Activated B cell treated with CpG ODN at 0.5 μM for 24 hours (primary cell): ENCODE measurements around the gene THOC2. TPM values are rescaled to one million over a fixed set of nuclear protein-coding genes. Genes with fewer than 3 reads are reported as not detected.
"Not testable (repeated sequence)": the region's sequence is repeated elsewhere in the genome, so short reads cannot be mapped to it uniquely, and the experiment has no call there.

Experiments used
- ATAC-seq: fragments of 200-7000 bp; cut with Tn5 transposase; one replicate; pipeline ENCODE4 v1.10.0; 2021; ENCODE audit warnings: low read depth, mild to moderate bottlenecking, moderate library complexity
- CTCF ChIA-PET: fragments of 350-600 bp; sonication (Branson Sonifier 250); formaldehyde crosslinking; loops from one replicate; lab custom pipeline; 2021; ENCODE audit warnings: antibody characterized with exemption; lab: Charles Lee
- POLR2A ChIA-PET: fragments of 350-600 bp; sonication (Branson Sonifier 250); formaldehyde crosslinking; loops from one replicate; lab custom pipeline; 2021; ENCODE audit warnings: antibody characterized with exemption; lab: Charles Lee
- DNase-seq: peaks from one replicate; pipeline ENCODE4 v3.0.0; 2022
- H3K27ac Mint-ChIP-seq: one replicate; pipeline ENCODE4 v1.8.0; 2020; ENCODE audit warnings: mixed read lengths
- H3K27me3 Mint-ChIP-seq: one replicate; pipeline ENCODE4 v1.8.0; 2021; ENCODE audit warnings: mixed read lengths
- H3K36me3 Mint-ChIP-seq: one replicate; pipeline ENCODE4 v1.8.0; 2021; ENCODE audit warnings: low read depth, mixed read lengths
- H3K4me1 Mint-ChIP-seq: one replicate; pipeline ENCODE4 v1.8.0; 2021; ENCODE audit warnings: mixed read lengths
- H3K4me3 Mint-ChIP-seq: one replicate; pipeline ENCODE4 v1.8.0; 2020; ENCODE audit warnings: mild to moderate bottlenecking, mixed read lengths
- H3K9me3 Mint-ChIP-seq: one replicate; pipeline ENCODE4 v1.8.0; 2020; ENCODE audit warnings: mixed read lengths
- intact Hi-C: fragments of 100-400 bp; cut with micrococcal nuclease; formaldehyde crosslinking; loops from one replicate; pipeline ENCODE4 v1.15.1; 2024
- total RNA-seq: library from RNA; stranded (reverse); gene quantifications from 2 replicates; pipeline ENCODE4 v1.2.3, GENCODE V29; 2022
- TF ChIP-seq, protein P1 (sequence below): fragments of 200-600 bp; IDR thresholded peaks from one replicate; pipeline ENCODE4 v1.8.0; 2022; ENCODE audit warnings: antibody characterized with exemption, mild to moderate bottlenecking

Gene THOC2
- total RNA-seq, 1 donor from 2014 or later, result 106 TPM

DNA sequence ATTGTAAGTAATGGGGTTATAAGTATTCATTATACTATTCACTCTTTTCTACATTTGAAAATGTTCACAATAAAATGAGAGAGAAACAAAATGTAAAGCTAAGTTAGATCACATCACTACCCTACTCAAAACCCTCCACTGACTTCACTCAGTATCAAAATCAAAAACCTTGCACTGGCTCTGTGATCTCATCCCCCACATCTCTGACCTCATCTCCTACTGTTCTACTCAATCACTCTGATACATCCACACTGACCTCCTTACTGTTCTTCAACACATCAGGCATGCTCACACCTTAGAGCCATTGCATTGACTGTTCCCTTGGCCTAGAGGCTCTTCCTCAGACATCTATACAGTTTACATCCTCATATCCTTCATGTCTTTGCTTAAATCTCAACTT lies 50.7 kb downstream of the THOC2 start:
- Mint-ChIP-seq H3K27ac (no peak overlapping the region), H3K4me1 (no peaks in the 10 kb centered on the region), H3K36me3 (peaks cover 67% of the 10 kb centered on the region), H3K4me3 (no peak overlapping the region), H3K27me3 (no peaks in the 10 kb centered on the region), H3K9me3 (no peaks in the 10 kb centered on the region)
- TF ChIP-seq, protein P1, sequence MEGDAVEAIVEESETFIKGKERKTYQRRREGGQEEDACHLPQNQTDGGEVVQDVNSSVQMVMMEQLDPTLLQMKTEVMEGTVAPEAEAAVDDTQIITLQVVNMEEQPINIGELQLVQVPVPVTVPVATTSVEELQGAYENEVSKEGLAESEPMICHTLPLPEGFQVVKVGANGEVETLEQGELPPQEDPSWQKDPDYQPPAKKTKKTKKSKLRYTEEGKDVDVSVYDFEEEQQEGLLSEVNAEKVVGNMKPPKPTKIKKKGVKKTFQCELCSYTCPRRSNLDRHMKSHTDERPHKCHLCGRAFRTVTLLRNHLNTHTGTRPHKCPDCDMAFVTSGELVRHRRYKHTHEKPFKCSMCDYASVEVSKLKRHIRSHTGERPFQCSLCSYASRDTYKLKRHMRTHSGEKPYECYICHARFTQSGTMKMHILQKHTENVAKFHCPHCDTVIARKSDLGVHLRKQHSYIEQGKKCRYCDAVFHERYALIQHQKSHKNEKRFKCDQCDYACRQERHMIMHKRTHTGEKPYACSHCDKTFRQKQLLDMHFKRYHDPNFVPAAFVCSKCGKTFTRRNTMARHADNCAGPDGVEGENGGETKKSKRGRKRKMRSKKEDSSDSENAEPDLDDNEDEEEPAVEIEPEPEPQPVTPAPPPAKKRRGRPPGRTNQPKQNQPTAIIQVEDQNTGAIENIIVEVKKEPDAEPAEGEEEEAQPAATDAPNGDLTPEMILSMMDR, result no peak
- CTCF ChIA-PET, result no interaction called here
- DNase-seq (no peak), ATAC-seq (no peak)
- POLR2A ChIA-PET, result no interaction called here
- intact Hi-C loops, result no loop called here

DNA sequence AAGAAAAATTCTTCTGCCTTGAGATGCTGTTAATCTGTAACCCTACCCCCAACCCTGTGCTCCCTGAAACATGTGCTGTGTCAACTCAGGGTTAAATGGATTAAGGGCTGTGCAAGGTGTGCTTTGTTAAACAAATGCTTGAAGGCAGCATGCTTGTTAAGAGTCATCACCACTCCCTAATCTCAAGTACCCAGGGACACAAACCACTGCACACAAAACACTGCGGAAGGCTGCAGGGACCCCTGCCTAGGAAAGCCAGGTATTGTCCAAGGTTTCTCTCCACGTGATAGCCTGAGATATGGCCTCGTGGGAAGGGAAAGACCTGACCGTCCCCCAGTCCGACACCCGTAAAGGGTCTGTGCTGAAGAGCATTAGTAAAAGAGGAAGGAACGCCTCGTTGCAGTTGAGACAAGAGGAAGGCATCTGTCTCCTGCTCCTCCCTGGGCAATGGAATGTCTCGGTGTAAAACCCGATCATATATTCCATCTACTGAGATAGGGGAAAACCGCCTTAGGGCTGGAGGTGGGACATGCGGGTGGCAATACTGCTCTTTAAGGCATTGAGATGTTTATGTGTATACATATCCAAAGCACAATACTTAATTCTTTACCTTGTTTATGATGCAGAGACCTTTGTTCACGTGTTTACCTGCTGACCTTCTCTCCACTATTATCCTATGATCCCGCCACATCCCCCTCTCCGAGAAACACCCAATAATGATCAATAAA lies 53.0 kb downstream of the THOC2 start:
- H3K27me3 Mint-ChIP-seq, H3K9me3 Mint-ChIP-seq, DNase-seq, POLR2A ChIA-PET, ATAC-seq, intact Hi-C loops, H3K27ac Mint-ChIP-seq, H3K4me1 Mint-ChIP-seq, CTCF ChIA-PET, H3K4me3 Mint-ChIP-seq: not testable (repeated sequence)
- H3K36me3 Mint-ChIP-seq, result peaks cover 74% of the 10 kb centered on the region

DNA sequence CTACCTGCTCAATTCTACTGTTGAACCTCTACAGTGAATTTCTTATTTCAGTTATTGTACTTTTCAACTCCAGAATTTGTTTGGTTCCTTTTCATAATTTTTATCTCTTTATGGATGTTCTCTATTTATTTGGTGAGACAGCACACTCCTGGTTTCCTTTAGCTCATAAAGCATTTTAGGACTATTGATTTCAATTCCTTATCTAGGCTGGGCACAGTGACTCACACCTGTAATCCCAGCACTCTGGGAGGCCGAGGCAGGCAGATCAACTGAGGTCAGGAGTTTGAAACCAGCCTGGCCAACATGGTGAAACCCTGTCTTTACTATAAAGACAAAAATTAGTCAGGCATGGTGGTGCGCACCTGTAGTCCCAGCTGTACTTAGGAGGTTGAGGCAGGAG lies 57.7 kb downstream of the THOC2 start:
- no peak for DNase-seq
- no peak for ATAC-seq
- POLR2A ChIA-PET, result no interaction called here
- intact Hi-C loops, result no loop called here
- Mint-ChIP-seq H3K27ac (no peak overlapping the region), H3K4me1 (no peaks in the 10 kb centered on the region), H3K27me3 (no peaks in the 10 kb centered on the region), H3K36me3 (peaks cover 49% of the 10 kb centered on the region), H3K4me3 (no peak overlapping the region), H3K9me3 (no peaks in the 10 kb centered on the region)
- TF ChIP-seq, protein P1, result no peak
- CTCF ChIA-PET, result no interaction called here

DNA sequence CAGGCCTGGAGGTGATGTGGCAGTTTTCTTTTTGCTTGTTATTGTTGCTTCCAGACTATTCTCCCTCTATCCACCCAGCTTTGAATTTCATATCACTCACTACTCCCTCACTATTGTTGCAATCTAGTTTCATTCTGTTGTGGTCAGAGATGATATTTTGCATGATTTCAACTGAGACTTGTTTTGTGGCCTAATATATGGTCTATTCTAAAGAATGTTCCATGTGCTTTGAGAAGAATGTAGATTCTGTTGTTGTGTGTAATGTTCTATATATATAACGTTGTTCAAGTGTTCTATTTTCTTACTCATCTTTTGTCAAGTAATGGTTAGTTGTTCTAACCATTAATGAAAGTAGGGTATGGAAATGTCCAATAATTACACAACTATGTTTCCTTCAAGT lies 59.0 kb downstream of the THOC2 start:
- no peaks in the 10 kb centered on the region for H3K4me1 Mint-ChIP-seq
- DNase-seq, result no peak
- peaks cover 46% of the 10 kb centered on the region for H3K36me3 Mint-ChIP-seq
- ChIA-PET POLR2A (no interaction called here), CTCF (no interaction called here)
- no peak for ATAC-seq
- no peaks in the 10 kb centered on the region for H3K9me3 Mint-ChIP-seq
- TF ChIP-seq, protein P1, result no peak
- no peaks in the 10 kb centered on the region for H3K27me3 Mint-ChIP-seq
- no peak overlapping the region for H3K4me3 Mint-ChIP-seq
- intact Hi-C loops, result no loop called here
- H3K27ac Mint-ChIP-seq, result no peak overlapping the region

DNA sequence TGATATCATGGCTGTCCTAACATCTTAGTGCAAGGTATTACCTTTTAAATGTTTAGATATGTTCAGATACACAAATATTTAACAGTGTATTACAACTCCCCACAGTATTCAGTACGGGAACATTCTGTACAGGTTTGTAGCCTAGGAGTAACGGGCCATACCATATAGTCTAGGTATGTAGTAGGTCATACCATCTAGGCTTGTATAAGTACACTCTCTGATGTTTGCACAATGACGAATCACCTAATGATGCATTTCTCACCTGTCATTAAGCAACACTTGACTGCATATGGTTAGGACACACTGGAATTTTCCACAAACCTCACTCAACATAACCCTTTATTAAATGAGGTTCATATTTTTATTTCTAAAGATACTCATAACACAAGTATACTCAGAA lies 67.7 kb downstream of the THOC2 start:
- Mint-ChIP-seq H3K27ac (no peak overlapping the region), H3K27me3 (no peaks in the 10 kb centered on the region), H3K9me3 (no peaks in the 10 kb centered on the region), H3K4me1 (no peaks in the 10 kb centered on the region), H3K4me3 (no peak overlapping the region), H3K36me3 (peaks cover 66% of the 10 kb centered on the region)
- ChIA-PET POLR2A (no interaction called here), CTCF (no interaction called here)
- intact Hi-C loops, result no loop called here
- TF ChIP-seq, protein P1, result no peak
- DNase-seq, result no peak
- ATAC-seq, result no peak

DNA sequence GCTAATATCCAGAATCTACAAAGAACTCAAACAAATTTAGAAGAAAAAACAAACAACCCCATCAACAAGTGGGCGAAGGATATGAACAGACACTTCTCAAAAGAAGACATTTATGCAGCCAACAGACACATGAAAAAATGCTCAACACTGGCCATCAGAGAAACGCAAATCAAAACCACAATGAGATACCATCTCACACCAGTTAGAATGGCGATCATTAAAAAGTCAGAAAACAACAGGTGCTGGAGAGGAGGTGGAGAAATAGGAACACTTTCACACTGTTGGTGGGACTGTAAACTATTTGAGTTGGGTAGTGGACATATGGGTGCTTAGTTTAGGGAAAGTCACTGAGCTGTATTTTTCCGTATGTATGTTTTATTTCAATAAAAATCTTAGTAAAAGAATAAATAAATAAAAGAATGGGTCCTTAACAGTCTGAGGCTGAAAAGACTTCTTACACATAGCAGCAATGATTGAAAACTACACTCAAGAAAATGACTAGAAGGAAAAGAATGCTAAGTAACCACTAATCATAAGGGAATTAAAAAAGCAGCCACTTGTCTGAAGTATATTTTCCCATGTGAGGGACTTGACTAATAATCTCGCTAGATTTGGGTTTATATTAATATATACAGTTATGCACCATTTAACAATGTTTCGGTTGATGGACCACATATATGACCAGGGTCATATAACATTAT lies 68.2 kb downstream of the THOC2 start:
- H3K27ac Mint-ChIP-seq, POLR2A ChIA-PET, DNase-seq, H3K27me3 Mint-ChIP-seq, ATAC-seq, intact Hi-C loops, CTCF ChIA-PET, H3K4me1 Mint-ChIP-seq, H3K4me3 Mint-ChIP-seq, H3K9me3 Mint-ChIP-seq: not testable (repeated sequence)
- peaks cover 64% of the 10 kb centered on the region for H3K36me3 Mint-ChIP-seq

DNA sequence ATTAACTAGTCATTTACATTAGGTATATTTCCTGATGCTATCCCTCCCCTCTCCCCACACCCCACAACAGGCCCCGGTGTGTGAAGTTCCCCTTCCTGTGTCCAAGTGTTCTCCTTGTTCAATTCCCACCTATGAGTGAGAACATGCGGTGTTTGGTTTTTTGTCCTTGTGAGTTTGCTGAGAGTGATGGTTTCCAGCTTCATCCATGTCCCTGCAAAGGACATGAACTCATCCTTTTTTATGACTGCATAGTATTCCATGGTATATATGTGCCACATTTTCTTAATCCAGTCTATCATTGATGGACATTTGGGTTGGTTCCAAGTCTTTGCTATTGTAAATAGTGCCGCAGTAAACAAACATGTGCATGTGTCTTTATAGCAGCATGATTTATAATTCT lies 69.1 kb downstream of the THOC2 start:
- H3K27me3 Mint-ChIP-seq, POLR2A ChIA-PET, intact Hi-C loops, H3K9me3 Mint-ChIP-seq, H3K27ac Mint-ChIP-seq, H3K4me3 Mint-ChIP-seq, DNase-seq, H3K4me1 Mint-ChIP-seq, ATAC-seq, CTCF ChIA-PET: not testable (repeated sequence)
- H3K36me3 Mint-ChIP-seq, result peaks cover 67% of the 10 kb centered on the region

DNA sequence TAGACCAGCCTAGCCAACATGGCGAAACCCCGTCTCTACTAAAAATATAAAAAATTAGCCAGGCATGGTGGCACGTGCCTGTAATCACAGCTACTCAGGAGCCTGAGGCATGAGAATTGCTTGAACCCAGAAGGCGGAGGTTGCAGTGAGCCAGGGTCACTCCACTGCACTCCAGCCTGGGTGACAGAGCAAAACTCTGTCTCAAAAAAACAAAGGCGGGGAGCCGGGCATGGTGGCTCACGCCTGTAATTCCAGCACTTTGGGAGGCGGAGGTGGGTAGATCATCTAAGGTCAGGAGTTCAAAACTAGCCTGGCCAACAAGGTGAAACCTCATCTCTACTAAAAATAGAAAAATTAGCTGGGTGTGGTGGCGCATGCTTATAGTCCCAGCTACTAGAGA lies 76.3 kb downstream of the THOC2 start:
- ATAC-seq, intact Hi-C loops, H3K4me3 Mint-ChIP-seq, DNase-seq, H3K27ac Mint-ChIP-seq, CTCF ChIA-PET, H3K9me3 Mint-ChIP-seq, POLR2A ChIA-PET, H3K27me3 Mint-ChIP-seq: not testable (repeated sequence)
- H3K36me3 Mint-ChIP-seq, result peaks cover 45% of the 10 kb centered on the region
- peaks cover 12% of the 10 kb centered on the region for H3K4me1 Mint-ChIP-seq

DNA sequence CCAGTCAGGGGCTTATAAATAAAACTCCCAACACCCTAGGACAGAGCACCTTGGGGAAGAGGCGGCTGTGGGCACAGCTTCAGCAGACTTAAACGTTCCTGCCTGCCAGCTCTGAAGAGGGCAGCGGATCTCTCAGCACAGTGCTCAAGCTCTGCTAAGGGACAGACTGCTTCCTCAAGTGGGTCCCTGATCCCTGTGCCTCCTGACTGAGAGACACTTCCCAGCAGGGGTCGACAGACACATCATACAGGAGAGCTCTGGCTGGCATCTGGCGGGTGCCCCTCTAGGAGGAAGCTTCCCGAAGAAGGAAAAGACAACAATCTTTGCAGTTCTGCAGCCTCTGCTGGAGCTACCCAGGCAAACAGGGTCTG lies 84.1 kb downstream of the THOC2 start:
- POLR2A ChIA-PET, H3K27me3 Mint-ChIP-seq, H3K27ac Mint-ChIP-seq, DNase-seq, H3K9me3 Mint-ChIP-seq, ATAC-seq, CTCF ChIA-PET, intact Hi-C loops, H3K4me3 Mint-ChIP-seq: not testable (repeated sequence)
- Mint-ChIP-seq H3K36me3 (peaks cover 31% of the 10 kb centered on the region), H3K4me1 (peaks cover 34% of the 10 kb centered on the region)
